K562 (cell line): ENCODE results near the gene MEAK7. TPM values are rescaled to one million over a fixed set of nuclear protein-coding genes. Genes with fewer than 3 reads are reported as not detected.

Experiments used
- ATAC-seq: fragments of 200-7000 bp; cut with Tn5 transposase; 3 replicates; pipeline ENCODE4 v1.9.1; 2020; ENCODE audit warnings: moderate library complexity
- BruUV-seq: library from RNA; stranded (reverse); fragments of 400-500 nt; replicated peaks from 2 replicates; lab custom pipeline; 2021; lab: Mats Ljungman, UMichigan
- CTCF ChIA-PET: fragments of 300-600 bp; formaldehyde crosslinking; extraction: SDS; loops from one replicate; lab custom pipeline; 2021; ENCODE audit warnings: low intra/inter-chr PET ratio; lab: Yijun Ruan, JAX
- POLR2A ChIA-PET: fragments of 300-600, 350-650 bp; sonication (Branson Sonifier 250); formaldehyde crosslinking; extraction: SDS; loops from one replicate; lab custom pipeline; 2021; ENCODE audit warnings: antibody characterized with exemption, inconsistent platforms; lab: Yijun Ruan, JAX
- DNase-seq, 4 experiments: peaks; one replicate each; pipeline versions ENCODE4 v3.0.0 to v3.0.0-alpha.2; 2011 to 2018; ENCODE audit warnings: low spot score in 3 of 4, mixed read lengths in 3 of 4; ENCODE audit errors: extremely low read depth in 1 of 4
- FAIRE-seq: peaks from 2 replicates; lab custom pipeline; 2011; peaks lifted over from hg19 to GRCh38; lab: Jason Lieb, UNC
- H2AFZ ChIP-seq: 2 replicates; pipeline ENCODE4 v1.6.0; 2011; ENCODE audit warnings: low read depth, low read length, control low read depth, inconsistent platforms
- H3K27ac ChIP-seq: fragments of 200-600 bp; 3 replicates; pipeline ENCODE4 v1.8.0; 2011; ENCODE audit warnings: low read depth, mild to moderate bottlenecking, control low read depth, inconsistent platforms, low read length, moderate library complexity, mixed read lengths; ENCODE audit errors: extremely low read depth
- H3K27me3 ChIP-seq, 2 experiments: fragments of 300-600 bp in 1 of 2; 2 replicates in 1 of 2; 3 replicates in 1 of 2; pipeline versions ENCODE4 v1.6.0 to v1.8.0; 2011; ENCODE audit warnings: inconsistent platforms in 2 of 2, low read length in 2 of 2, mild to moderate bottlenecking in 1 of 2, mixed read lengths in 1 of 2, moderate library complexity in 1 of 2; ENCODE audit not compliant: control insufficient read depth in 2 of 2, insufficient read depth in 2 of 2
- H3K36me3 ChIP-seq: fragments of 300-600 bp; 3 replicates; pipeline ENCODE4 v1.8.0; 2011; ENCODE audit warnings: mild to moderate bottlenecking, low read length, inconsistent platforms; ENCODE audit not compliant: control insufficient read depth, insufficient read depth
- H3K4me1 ChIP-seq, 2 experiments: fragments of 200-600 bp in 1 of 2; replicated peaks in 1 of 2; 2 replicates in 1 of 2; 3 replicates in 1 of 2; pipeline versions ENCODE4 v1.5.1 to v1.8.0; 2011; ENCODE audit warnings: inconsistent platforms in 2 of 2, low read length in 2 of 2, mild to moderate bottlenecking in 1 of 2, mixed read lengths in 1 of 2, moderate library complexity in 1 of 2; ENCODE audit not compliant: control insufficient read depth in 2 of 2, insufficient read depth in 2 of 2
- H3K4me2 ChIP-seq: 2 replicates; pipeline ENCODE4 v1.6.1; 2011; ENCODE audit warnings: low read length, control low read depth, inconsistent platforms, mixed read lengths; ENCODE audit not compliant: insufficient read depth
- H3K4me3 ChIP-seq: fragments of 200-600 bp; sonication (generic), shearing (Covaris generic); 2 replicates; pipeline ENCODE4 v1.5.1; 2016; ENCODE audit warnings: control low read depth, inconsistent platforms
- H3K79me2 ChIP-seq: fragments of 200-600 bp; 3 replicates; pipeline ENCODE4 v1.8.0; 2011; ENCODE audit warnings: low read length, inconsistent platforms; ENCODE audit not compliant: control insufficient read depth, insufficient read depth
- H3K9ac ChIP-seq, 2 experiments: 2 replicates each; pipeline versions ENCODE4 v1.6.0 to v1.6.1; 2011; ENCODE audit warnings: low read depth in 2 of 2, low read length in 2 of 2, control low read depth in 1 of 2, inconsistent platforms in 1 of 2, mild to moderate bottlenecking in 1 of 2, mixed read lengths in 1 of 2; ENCODE audit not compliant: insufficient read depth in 1 of 2
- H3K9me1 ChIP-seq: one replicate; pipeline ENCODE4 v1.6.0; 2011; ENCODE audit warnings: inconsistent platforms, mild to moderate bottlenecking, low read length, moderate library complexity; ENCODE audit not compliant: control insufficient read depth, insufficient read depth
- H3K9me3 ChIP-seq: replicated peaks from 2 replicates; pipeline ENCODE4 v1.5.1; 2011; ENCODE audit warnings: low read depth, low read length, inconsistent platforms; ENCODE audit not compliant: control insufficient read depth, insufficient read depth
- H4K20me1 ChIP-seq: replicated peaks from 2 replicates; pipeline ENCODE4 v1.6.1; 2011; ENCODE audit warnings: low read length, inconsistent platforms, mixed read lengths; ENCODE audit not compliant: control insufficient read depth, insufficient read depth
- E2F6 ChIP-seq, 2 experiments: IDR thresholded peaks; 2 replicates each; pipeline ENCODE4 v1.6.1; 2011; ENCODE audit warnings: borderline replicate concordance in 1 of 2, control low read depth in 1 of 2, low read depth in 1 of 2, low read length in 1 of 2, mild to moderate bottlenecking in 1 of 2, mixed read lengths in 1 of 2, moderate library complexity in 1 of 2; ENCODE audit not compliant: insufficient read depth in 1 of 2, insufficient read length in 1 of 2, poor library complexity in 1 of 2, severe bottlenecking in 1 of 2; ENCODE audit errors: extremely low read depth in 1 of 2
- EZH2 ChIP-seq: IDR thresholded peaks from 2 replicates; pipeline ENCODE4 v1.6.1; 2012; ENCODE audit warnings: low read depth, mild to moderate bottlenecking, inconsistent platforms, low read length, borderline replicate concordance
- ID3 ChIP-seq, 2 experiments: fragments of 250-450 bp in 1 of 2; fragments of 450-650 bp in 1 of 2; sonication (Bioruptor Pico) in 1 of 2; IDR thresholded peaks; 2 replicates each; pipeline versions ENCODE4 v1.6.1 to v1.8.0; 2016 to 2021; ENCODE audit warnings: mild to moderate bottlenecking in 2 of 2, moderate library complexity in 2 of 2, missing compliant biosample characterization in 1 of 2, missing genetic modification characterization in 1 of 2
- JUND ChIP-seq, 2 experiments: IDR thresholded peaks; 2 replicates in 1 of 2; 3 replicates in 1 of 2; pipeline ENCODE4 v1.6.1; 2011; ENCODE audit warnings: borderline replicate concordance in 2 of 2, low read depth in 2 of 2, low read length in 2 of 2, improper control_type of control experiment in 1 of 2, missing biosample characterization in 1 of 2, missing genetic modification characterization in 1 of 2, missing genetic modification reagents in 1 of 2
- KLF10 ChIP-seq: fragments of 250-450 bp; sonication (Bioruptor Pico); IDR thresholded peaks from 2 replicates; pipeline ENCODE4 v1.6.1; 2021; ENCODE audit warnings: matching md5 sums
- MIER1 ChIP-seq: fragments of 450-650 bp; IDR thresholded peaks from 2 replicates; pipeline ENCODE4 v1.6.1; 2016; ENCODE audit warnings: antibody characterized with exemption, mild to moderate bottlenecking, low read depth
- PTRF ChIP-seq: fragments of 450-650 bp; IDR thresholded peaks from 2 replicates; pipeline ENCODE4 v1.6.1; 2016; ENCODE audit warnings: mild to moderate bottlenecking, missing genetic modification characterization, missing compliant biosample characterization
- STAT5A ChIP-seq: IDR thresholded peaks from 2 replicates; pipeline ENCODE4 v1.6.1; 2012; ENCODE audit warnings: low read length, inconsistent platforms, borderline replicate concordance
- ZNF639 ChIP-seq, 2 experiments: fragments of 200-800 bp in 1 of 2; sonication (Bioruptor generic) in 1 of 2; sonication (generic) in 1 of 2; formaldehyde crosslinking in 1 of 2; IDR thresholded peaks in 1 of 2; conservative IDR thresholded peaks in 1 of 2; 2 replicates each; pipeline versions ENCODE4 v1.5.0 to v1.6.1; 2016 to 2020; ENCODE audit warnings: missing compliant biosample characterization in 1 of 2, missing genetic modification characterization in 1 of 2, missing genetic modification reagents in 1 of 2
- WGBS: fragments of 100-300 bp; shearing (Covaris generic); methylation state at CpG from one replicate; pipeline ENCODE4 v1.1.6; 2016; ENCODE audit warnings: low coverage, mixed read lengths; ENCODE audit not compliant: insufficient coverage; ENCODE audit errors: missing lambda C conversion rate; 5-methylcytosine and 5-hydroxymethylcytosine counted together
- in situ Hi-C: fragments of 300-500 bp; cut with MboI; formaldehyde crosslinking; loops from 4 replicates; pipeline ENCODE4 v1.15.0; 2018; ENCODE audit warnings: inconsistent platforms, mixed read lengths
- intact Hi-C: fragments of 100-400 bp; cut with micrococcal nuclease; formaldehyde crosslinking; loops from 2 replicates; pipeline ENCODE4 v1.14.2; 2022
- polyA plus RNA-seq, 8 experiments: library from polyadenylated mRNA; depleted of rRNA in 4 of 8; stranded (reverse) in 5 of 8; unstranded in 3 of 8; fragments of >200 nt; fragmentation: Nextera tagmentation in 2 of 8; fragmentation: Illumina TruSeq in 1 of 8; extraction: Ambion mirVana in 2 of 8; extraction: Trizol in 1 of 8; gene quantifications; 2 replicates each; pipeline versions ENCODE4 v1.2.1 to v1.2.3, GENCODE V29; 2011 to 2014; ENCODE audit warnings: inconsistent platforms in 1 of 8, missing spikeins in 1 of 8
- total RNA-seq, 7 experiments: library from RNA; depleted of rRNA in 6 of 7; stranded (reverse); fragments of >200 nt in 6 of 7; fragmentation: Illumina TruSeq in 2 of 7; extraction: Trizol in 2 of 7; gene quantifications; 2 replicates each; pipeline versions ENCODE4 v1.2.1 to v1.2.3, GENCODE V29; 2011 to 2021; ENCODE audit warnings: low replicate concordance in 1 of 7
- TF ChIP-seq, protein P1 (sequence below), 3 experiments: fragments of 200-800 bp in 1 of 3; sonication (Bioruptor generic) in 1 of 3; sonication (generic) in 1 of 3; formaldehyde crosslinking in 1 of 3; IDR thresholded peaks; 2 replicates each; pipeline versions ENCODE4 v1.6.1 to v1.8.0; 2016 to 2022; ENCODE audit warnings: mild to moderate bottlenecking in 2 of 3, missing compliant biosample characterization in 2 of 3, missing genetic modification characterization in 2 of 3, missing genetic modification reagents in 1 of 3
- TF ChIP-seq, protein P2 (sequence below): fragments of 250-450 bp; sonication (Bioruptor Pico); IDR thresholded peaks from 2 replicates; pipeline ENCODE4 v1.4.0; 2020; ENCODE audit warnings: mild to moderate bottlenecking, moderate library complexity

The MEAK7 gene
- total and polyA plus RNA-seq, 9 of the 15 experiments (the other 6 are each of a cell fraction or from before 2014, with no cell fraction given) = 1.4 to 14.5 (median 6.3) TPM

DNA sequence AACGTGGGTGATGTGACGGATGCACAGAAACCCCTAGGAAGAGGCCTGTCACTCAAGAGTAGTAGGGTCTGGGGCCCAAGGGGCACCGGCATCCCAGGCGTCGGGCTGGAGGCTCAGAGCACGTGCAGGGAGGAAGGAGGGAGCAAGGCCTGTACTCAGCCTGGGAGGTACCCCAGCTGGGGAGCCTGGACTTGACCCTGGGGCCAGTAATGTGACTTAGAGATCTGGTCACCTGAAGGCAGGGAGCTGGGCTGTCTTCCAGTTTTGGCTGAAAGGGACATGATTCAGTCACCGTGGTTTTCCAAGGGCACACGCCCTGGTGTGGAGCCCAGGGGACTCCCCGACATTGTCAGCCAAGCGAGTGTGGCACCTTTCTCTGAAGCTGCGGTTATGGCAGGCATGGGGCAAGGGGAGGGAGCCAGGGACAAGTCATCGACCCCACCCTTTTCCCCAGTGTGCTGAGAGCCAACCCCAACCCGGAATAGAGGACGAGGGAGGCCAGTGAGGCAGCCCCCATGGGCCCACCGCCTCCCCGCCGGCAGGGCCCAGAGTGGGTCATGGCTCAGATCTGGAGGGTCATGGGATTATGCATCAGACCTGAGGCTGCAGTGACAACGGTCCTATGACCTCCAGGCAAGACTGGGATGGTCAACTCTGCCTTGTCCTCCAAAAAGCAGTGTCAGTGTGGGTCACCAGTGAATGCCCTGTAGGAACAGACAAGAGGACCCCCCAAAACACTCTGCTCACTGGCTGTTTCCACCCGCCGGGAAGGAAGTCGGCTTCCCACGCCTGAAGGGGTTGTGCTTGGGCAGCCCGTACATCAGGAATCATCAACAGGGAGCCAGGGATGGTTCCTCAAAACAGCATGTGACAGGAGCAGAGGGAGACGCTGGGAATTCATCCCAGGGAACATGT lies 41.9 kb downstream of the MEAK7 start:
- no peak overlapping the region for H2AFZ ChIP-seq
- 9% methylated on average over 24 of the region's 24 CpGs for WGBS
- POLR2A ChIA-PET = interaction anchor here (0.6 to 3.1 kb wide), 3 partner anchors 9 to 201 kb away, joined by 5 to 9 read pairs (median 5); no protein-coding TSS in a partner anchor
- no peak overlapping the region for H3K4me3 ChIP-seq
- H3K9ac ChIP-seq = peak overlapping the region in 1 of 2 experiments; percentile 2; a peak in 1 of 4 replicates
- FAIRE-seq = no peak
- H3K4me2 ChIP-seq = no peak overlapping the region
- H4K20me1 ChIP-seq = peaks cover 10% of the 10 kb centered on the region; the same call in 1 of the 2 replicates
- CTCF ChIA-PET = no interaction called here
- BruUV-seq = no TSS peak
- intact Hi-C loops (no loop called here), in situ Hi-C loops (no loop called here)
- TF ChIP-seq, protein P1, sequence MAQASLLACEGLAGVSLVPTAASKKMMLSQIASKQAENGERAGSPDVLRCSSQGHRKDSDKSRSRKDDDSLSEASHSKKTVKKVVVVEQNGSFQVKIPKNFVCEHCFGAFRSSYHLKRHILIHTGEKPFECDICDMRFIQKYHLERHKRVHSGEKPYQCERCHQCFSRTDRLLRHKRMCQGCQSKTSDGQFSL (CRISPR knock-in tag; IDR thresholded peaks at IDR 0.05) = no peak
- TF ChIP-seq, protein P1 (tag; IDR thresholded peaks at IDR 0.05) = no peak
- TF ChIP-seq ID3 (CRISPR knock-in tag; IDR thresholded peaks at IDR 0.05) (no peak), ID3 (tag; IDR thresholded peaks at IDR 0.05) (no peak), PTRF (tag) (no peak), E2F6 (IDR thresholded peaks at IDR 0.05; ENCODE audit: borderline replicate concordance in 1 of 2, extremely low read depth in 1 of 2, insufficient read depth in 1 of 2, insufficient read length in 1 of 2, low read depth in 1 of 2, low read length in 1 of 2, poor library complexity in 1 of 2, severe bottlenecking in 1 of 2) (peak in 1 of 2 experiments; percentile 29), JUND (IDR thresholded peaks at IDR 0.05; ENCODE audit: borderline replicate concordance, low read depth, low read length) (no peak), JUND (tag; IDR thresholded peaks at IDR 0.05; ENCODE audit: borderline replicate concordance, low read depth, low read length) (no peak), STAT5A (no peak), ZNF639 (CRISPR knock-in tag; conservative IDR thresholded peaks at IDR 0.05 in 1 of 2, IDR thresholded peaks at IDR 0.05 in 1 of 2) (no peak), EZH2 (0 out of 2 replicates have a peak, but pooled peaks have one; percentile 32), MIER1 (no peak), KLF10 (CRISPR knock-in tag) (no peak)
- TF ChIP-seq, protein P2, sequence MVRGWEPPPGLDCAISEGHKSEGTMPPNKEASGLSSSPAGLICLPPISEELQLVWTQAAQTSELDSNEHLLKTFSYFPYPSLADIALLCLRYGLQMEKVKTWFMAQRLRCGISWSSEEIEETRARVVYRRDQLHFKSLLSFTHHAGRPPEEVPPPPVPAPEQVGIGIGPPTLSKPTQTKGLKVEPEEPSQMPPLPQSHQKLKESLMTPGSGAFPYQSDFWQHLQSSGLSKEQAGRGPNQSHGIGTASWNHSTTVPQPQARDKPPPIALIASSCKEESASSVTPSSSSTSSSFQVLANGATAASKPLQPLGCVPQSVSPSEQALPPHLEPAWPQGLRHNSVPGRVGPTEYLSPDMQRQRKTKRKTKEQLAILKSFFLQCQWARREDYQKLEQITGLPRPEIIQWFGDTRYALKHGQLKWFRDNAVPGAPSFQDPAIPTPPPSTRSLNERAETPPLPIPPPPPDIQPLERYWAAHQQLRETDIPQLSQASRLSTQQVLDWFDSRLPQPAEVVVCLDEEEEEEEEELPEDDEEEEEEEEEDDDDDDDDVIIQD (CRISPR knock-in tag) = no peak
- H3K9me3 ChIP-seq = peaks cover 2% of the 10 kb centered on the region; the same call in 1 of the 2 replicates
- no peaks in the 10 kb centered on the region for H3K36me3 ChIP-seq
- no peaks in the 10 kb centered on the region for H3K9me1 ChIP-seq
- peaks cover 0 to 15% of the 10 kb centered on the region in 2 experiments; a peak in 2 of 5 replicates for H3K4me1 ChIP-seq
- no peak overlapping the region for H3K27ac ChIP-seq
- ATAC-seq = no peak
- DNase-seq = no peak
- no peaks in the 10 kb centered on the region for H3K79me2 ChIP-seq
- peaks cover 47 to 54% of the 10 kb centered on the region in 2 experiments for H3K27me3 ChIP-seq
